A549 (cell line): ENCODE data around the gene BCO2. TPM values are rescaled to one million over a fixed set of nuclear protein-coding genes. Genes with fewer than 3 reads are reported as not detected.

ENCODE experiments used
- ATAC-seq, 2 experiments: fragments of 200-7000 bp in 1 of 2; fragments of >200 bp in 1 of 2; cut with Nextera tagmentation in 1 of 2; cut with Tn5 transposase in 1 of 2; 3 replicates each; pipeline versions ENCODE4 v1.8.0 to v1.9.1; 2018 to 2020; ENCODE audit warnings: mild to moderate bottlenecking in 1 of 2, moderate library complexity in 1 of 2
- CTCF ChIA-PET: fragments of 300-600 bp; sonication (Branson Sonifier 250); formaldehyde crosslinking; extraction: SDS; loops from one replicate; lab custom pipeline; 2021; ENCODE audit warnings: antibody characterized with exemption, inconsistent platforms; lab: Yijun Ruan, JAX
- POLR2A ChIA-PET: fragments of 350-600 bp; formaldehyde crosslinking; extraction: SDS; loops from one replicate; lab custom pipeline; 2021; ENCODE audit warnings: antibody characterized with exemption, inconsistent platforms; lab: Yijun Ruan, JAX
- DNase-seq, 2 experiments: peaks; one replicate each; pipeline versions ENCODE4 v3.0.0 to v3.0.0-alpha.2; 2011 to 2016; ENCODE audit warnings: low read depth in 1 of 2, low spot score in 1 of 2
- FAIRE-seq: peaks from 2 replicates; lab custom pipeline; 2011; peaks lifted over from hg19 to GRCh38; lab: Jason Lieb, UNC
- H3K27ac ChIP-seq, 2 experiments: fragments of >200 bp; sonication (Bioruptor Twin); formaldehyde crosslinking; 3 replicates each; pipeline ENCODE4 v1.5.1; 2016 to 2017
- H3K4me1 ChIP-seq: fragments of >200 bp; sonication (Bioruptor Twin); formaldehyde crosslinking; 3 replicates; pipeline ENCODE4 v1.6.1; 2016
- H3K4me2 ChIP-seq: fragments of >200 bp; sonication (Bioruptor Twin); formaldehyde crosslinking; 3 replicates; pipeline ENCODE4 v1.6.1; 2016
- H3K4me3 ChIP-seq: fragments of >200 bp; sonication (Bioruptor Twin); formaldehyde crosslinking; 3 replicates; pipeline ENCODE4 v1.5.1; 2016
- H3K9me3 ChIP-seq: fragments of >200 bp; sonication (Bioruptor Twin); formaldehyde crosslinking; 3 replicates; pipeline ENCODE4 v1.6.1; 2016
- CBX2 ChIP-seq: fragments of 200-600 bp; sonication (generic); IDR thresholded peaks from 2 replicates; pipeline ENCODE4 v1.6.1; 2016; ENCODE audit warnings: low read depth, mild to moderate bottlenecking, borderline replicate concordance
- CHD2 ChIP-seq: fragments of 150-350 bp; IDR thresholded peaks from 2 replicates; pipeline ENCODE4 v1.6.1; 2014; ENCODE audit warnings: low read length; ENCODE audit not compliant: partially characterized antibody
- CTCF ChIP-seq: fragments of >200 bp; sonication (Bioruptor Twin); formaldehyde crosslinking; IDR thresholded peaks from 3 replicates; pipeline ENCODE4 v1.5.1; 2016
- E2F6 ChIP-seq: IDR thresholded peaks from 2 replicates; pipeline ENCODE4 v1.6.1; 2012; ENCODE audit warnings: low read depth, borderline replicate concordance
- ESRRA ChIP-seq: fragments of 150-350 bp; IDR thresholded peaks from 2 replicates; pipeline ENCODE4 v1.6.1; 2014; ENCODE audit warnings: mild to moderate bottlenecking, low read length, borderline replicate concordance
- HDAC2 ChIP-seq: fragments of 200-600 bp; sonication (generic); IDR thresholded peaks from 2 replicates; pipeline ENCODE4 v1.6.1; 2016
- HES2 ChIP-seq: fragments of >200 bp; sonication (Bioruptor Twin); formaldehyde crosslinking; IDR thresholded peaks from 2 replicates; pipeline ENCODE4 v1.6.1; 2016
- HOXB5 ChIP-seq: fragments of 250-450 bp; sonication (Bioruptor Pico); IDR thresholded peaks from 2 replicates; pipeline ENCODE4 v1.5.0; 2020; ENCODE audit warnings: mild to moderate bottlenecking, moderate library complexity
- MYC ChIP-seq: IDR thresholded peaks from 2 replicates; pipeline ENCODE4 v1.6.1; 2012; ENCODE audit warnings: mild to moderate bottlenecking, inconsistent platforms, low read length, improper control_type of control experiment, borderline replicate concordance
- NFE2L2 ChIP-seq: fragments of 150-350 bp; conservative IDR thresholded peaks from 2 replicates; pipeline ENCODE4 v1.6.1; 2014; ENCODE audit warnings: low read length
- PHF8 ChIP-seq: fragments of 200-600 bp; sonication (generic); IDR thresholded peaks from 2 replicates; pipeline ENCODE4 v1.6.1; 2016; ENCODE audit warnings: low read depth, mild to moderate bottlenecking, antibody characterized with exemption, moderate library complexity, borderline replicate concordance
- RCOR1 ChIP-seq: fragments of 150-350 bp; IDR thresholded peaks from 2 replicates; pipeline ENCODE4 v1.6.1; 2014; ENCODE audit warnings: antibody characterized with exemption, low read length, low read depth
- SREBF2 ChIP-seq: fragments of 450-650 bp; IDR thresholded peaks from 2 replicates; pipeline ENCODE4 v1.6.1; 2014; ENCODE audit warnings: mild to moderate bottlenecking, moderate library complexity
- ZFP36 ChIP-seq: fragments of 450-650 bp; IDR thresholded peaks from 2 replicates; pipeline ENCODE4 v1.6.1; 2014; ENCODE audit warnings: borderline replicate concordance; ENCODE audit not compliant: partially characterized antibody
- ZNF302 ChIP-seq: fragments of 250-450 bp; sonication (Bioruptor Pico); IDR thresholded peaks from 2 replicates; pipeline ENCODE4 v1.9.0; 2021; ENCODE audit warnings: inconsistent platforms, mild to moderate bottlenecking, moderate library complexity
- WGBS: methylation state at CpG from one replicate; pipeline ENCODE4 v1.1.6; 2017; ENCODE audit errors: missing lambda C conversion rate; 5-methylcytosine and 5-hydroxymethylcytosine counted together
- polyA plus RNA-seq, 4 experiments: library from polyadenylated mRNA; depleted of rRNA in 3 of 4; stranded (reverse); fragments of >200 nt; fragmentation: RNase III in 1 of 4; extraction: RNeasy Plus Mini Kit Qiagen cat#74134 plus additional on column Dnase treatment in 1 of 4; gene quantifications; 2 replicates in 3 of 4; 3 replicates in 1 of 4; pipeline ENCODE4 v1.2.3, GENCODE V29; 2011 to 2017
- TF ChIP-seq, protein P1 (sequence below): fragments of 250-450 bp; sonication (Bioruptor Pico); IDR thresholded peaks from 2 replicates; pipeline ENCODE4 v1.5.0; 2021; ENCODE audit warnings: mild to moderate bottlenecking, moderate library complexity, borderline replicate concordance
- TF ChIP-seq, protein P2 (sequence below): fragments of 250-450 bp; sonication (Bioruptor Pico); IDR thresholded peaks from 2 replicates; pipeline ENCODE4 v1.5.0; 2020; ENCODE audit warnings: low read depth, mild to moderate bottlenecking, moderate library complexity

BCO2 gene
- polyA plus RNA-seq, 2 of the 4 experiments (the other 2 are of a cell fraction): 1.3 to 1.9 TPM

GRCh38 chr11:112265659-112266409, 90.5 kb downstream of the BCO2 start:
- no peak for FAIRE-seq
- Histone ChIP-seq H3K4me1 (no peaks in the 10 kb centered on the region), H3K27ac (no peak overlapping the region), H3K4me3 (no peak overlapping the region), H3K9me3 (no peaks in the 10 kb centered on the region), H3K4me2 (no peak overlapping the region)
- no peak for TF ChIP-seq NFE2L2
- no peak for TF ChIP-seq ESRRA
- TF ChIP-seq MYC: no peak
- no peak for TF ChIP-seq ZFP36
- ChIA-PET POLR2A (no interaction called here), CTCF (interaction anchor here (1.2 to 4.2 kb wide), 5 partner anchors 14 to 46 kb away, joined by 3 to 29 read pairs (median 5); no protein-coding TSS in a partner anchor)
- no peak for ATAC-seq
- 44% methylated on average over 11 of the region's 11 CpGs for WGBS
- no peak for DNase-seq

GRCh38 chr11:112266410-112266778, 91.1 kb downstream of the BCO2 start:
- DNase-seq (no peak), ATAC-seq (no peak), FAIRE-seq (no peak)
- Histone ChIP-seq H3K4me1 (no peaks in the 10 kb centered on the region), H3K27ac (no peak overlapping the region), H3K4me3 (no peak overlapping the region), H3K4me2 (no peak overlapping the region), H3K9me3 (no peaks in the 10 kb centered on the region)
- CTCF ChIA-PET: interaction anchor here (1.3 to 1.4 kb wide), 2 partner anchors 13 to 15 kb away, joined by 3 to 5 read pairs; no protein-coding TSS in a partner anchor
- POLR2A ChIA-PET: no interaction called here
- 76% methylated on average over 3 of the region's 3 CpGs for WGBS
- no peak for TF ChIP-seq CTCF
- no peak for TF ChIP-seq ESRRA
- TF ChIP-seq CHD2: no peak
- TF ChIP-seq HOXB5: no peak
- TF ChIP-seq, protein P1, sequence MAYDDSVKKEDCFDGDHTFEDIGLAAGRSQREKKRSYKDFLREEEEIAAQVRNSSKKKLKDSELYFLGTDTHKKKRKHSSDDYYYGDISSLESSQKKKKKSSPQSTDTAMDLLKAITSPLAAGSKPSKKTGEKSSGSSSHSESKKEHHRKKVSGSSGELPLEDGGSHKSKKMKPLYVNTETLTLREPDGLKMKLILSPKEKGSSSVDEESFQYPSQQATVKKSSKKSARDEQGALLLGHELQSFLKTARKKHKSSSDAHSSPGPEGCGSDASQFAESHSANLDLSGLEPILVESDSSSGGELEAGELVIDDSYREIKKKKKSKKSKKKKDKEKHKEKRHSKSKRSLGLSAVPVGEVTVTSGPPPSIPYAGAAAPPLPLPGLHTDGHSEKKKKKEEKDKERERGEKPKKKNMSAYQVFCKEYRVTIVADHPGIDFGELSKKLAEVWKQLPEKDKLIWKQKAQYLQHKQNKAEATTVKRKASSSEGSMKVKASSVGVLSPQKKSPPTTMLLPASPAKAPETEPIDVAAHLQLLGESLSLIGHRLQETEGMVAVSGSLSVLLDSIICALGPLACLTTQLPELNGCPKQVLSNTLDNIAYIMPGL: no peak
- no peak for TF ChIP-seq E2F6

GRCh38 chr11:112267188-112267591, 91.9 kb downstream of the BCO2 start:
- ChIA-PET CTCF (interaction anchor here (0.7 to 1.4 kb wide), 3 partner anchors 13 to 204 kb away, joined by 3 to 5 read pairs (median 4); no protein-coding TSS in a partner anchor), POLR2A (no interaction called here)
- H3K4me3 ChIP-seq: no peak overlapping the region
- no peak overlapping the region for H3K27ac ChIP-seq
- 43% methylated on average over 5 of the region's 5 CpGs for WGBS
- H3K9me3 ChIP-seq: no peaks in the 10 kb centered on the region
- FAIRE-seq (no peak), ATAC-seq (no peak), DNase-seq (no peak)
- TF ChIP-seq PHF8: no peak
- TF ChIP-seq, protein P2, sequence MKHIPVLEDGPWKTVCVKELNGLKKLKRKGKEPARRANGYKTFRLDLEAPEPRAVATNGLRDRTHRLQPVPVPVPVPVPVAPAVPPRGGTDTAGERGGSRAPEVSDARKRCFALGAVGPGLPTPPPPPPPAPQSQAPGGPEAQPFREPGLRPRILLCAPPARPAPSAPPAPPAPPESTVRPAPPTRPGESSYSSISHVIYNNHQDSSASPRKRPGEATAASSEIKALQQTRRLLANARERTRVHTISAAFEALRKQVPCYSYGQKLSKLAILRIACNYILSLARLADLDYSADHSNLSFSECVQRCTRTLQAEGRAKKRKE (CRISPR knock-in tag): no peak
- no peak for TF ChIP-seq HDAC2
- TF ChIP-seq E2F6: no peak
- no peak for TF ChIP-seq HES2
- no peak for TF ChIP-seq SREBF2
- no peak for TF ChIP-seq ZNF302
- TF ChIP-seq CBX2: no peak
- no peak for TF ChIP-seq RCOR1
- no peaks in the 10 kb centered on the region for H3K4me1 ChIP-seq
- H3K4me2 ChIP-seq: no peak overlapping the region
